Measurements from ENCODE around the gene CRHR2.

CRHR2 gene

GRCh38 chr7:30688718-30689221 is 6.5 kb upstream of the CRHR2 start:
- TF ChIP-seq RAD21 (IDR thresholded peaks at IDR 0.05; ENCODE audit: low read depth) (no peak), TAF1 (IDR thresholded peaks at IDR 0.05; ENCODE audit: low read depth) (no peak), USF1 (IDR thresholded peaks at IDR 0.05) (no peak), TEAD4 (IDR thresholded peaks at IDR 0.05) (no peak), EGR1 (IDR thresholded peaks at IDR 0.05) (no peak), EP300 (IDR thresholded peaks at IDR 0.05; ENCODE audit: borderline replicate concordance) (no peak), MAX (IDR thresholded peaks at IDR 0.05) (no peak), CREB1 (IDR thresholded peaks at IDR 0.05; ENCODE audit: low read depth) (no peak), FOXM1 (IDR thresholded peaks at IDR 0.05; ENCODE audit: borderline replicate concordance, low read depth) (no peak), YY1 (IDR thresholded peaks at IDR 0.05; ENCODE audit: low read depth) (no peak), NFIC (IDR thresholded peaks at IDR 0.05) (no peak), ZBTB7A (IDR thresholded peaks at IDR 0.05; ENCODE audit: low read depth) (no peak), CEBPB (IDR thresholded peaks at IDR 0.05) (no peak), REST (IDR thresholded peaks at IDR 0.05; ENCODE audit: low read depth) (no peak), TCF12 (IDR thresholded peaks at IDR 0.05; ENCODE audit: low read depth) (no peak)

- TF ChIP-seq TCF12 (IDR thresholded peaks at IDR 0.05; ENCODE audit: low read depth) (no peak), MAX (IDR thresholded peaks at IDR 0.05) (no peak), TAF1 (IDR thresholded peaks at IDR 0.05; ENCODE audit: low read depth) (no peak), NFIC (IDR thresholded peaks at IDR 0.05) (no peak), ZBTB7A (IDR thresholded peaks at IDR 0.05; ENCODE audit: low read depth) (no peak)
Observed at GRCh38 chr7:30687604-30688003, 5.3 kb upstream of the CRHR2 start.

- no peak for TF ChIP-seq YY1 (IDR thresholded peaks at IDR 0.05; ENCODE audit: low read depth)
- no peak for TF ChIP-seq USF1 (IDR thresholded peaks at IDR 0.05)
- no peak for TF ChIP-seq FOXM1 (IDR thresholded peaks at IDR 0.05; ENCODE audit: borderline replicate concordance, low read depth)
- TF ChIP-seq CREB1 (IDR thresholded peaks at IDR 0.05; ENCODE audit: low read depth): no peak
- no peak for TF ChIP-seq NFIC (IDR thresholded peaks at IDR 0.05)
- no peak for TF ChIP-seq CEBPB (IDR thresholded peaks at IDR 0.05)
- no peak for TF ChIP-seq REST (IDR thresholded peaks at IDR 0.05; ENCODE audit: low read depth)
- no peak for TF ChIP-seq TEAD4 (IDR thresholded peaks at IDR 0.05)
- TF ChIP-seq EGR1 (IDR thresholded peaks at IDR 0.05): no peak
- no peak for TF ChIP-seq ZBTB7A (IDR thresholded peaks at IDR 0.05; ENCODE audit: low read depth)
- TF ChIP-seq TAF1 (IDR thresholded peaks at IDR 0.05; ENCODE audit: low read depth): no peak
Observed at GRCh38 chr7:30684351-30684750, 2.1 kb upstream of the CRHR2 start.

GRCh38 chr7:30683816-30684215 is 1.6 kb upstream of the CRHR2 start:
- TF ChIP-seq NFIC (IDR thresholded peaks at IDR 0.05): no peak
- no peak for TF ChIP-seq ZBTB7A (IDR thresholded peaks at IDR 0.05; ENCODE audit: low read depth)
- no peak for TF ChIP-seq TEAD4 (IDR thresholded peaks at IDR 0.05)
- TF ChIP-seq TAF1 (IDR thresholded peaks at IDR 0.05; ENCODE audit: low read depth): no peak
- TF ChIP-seq EGR1 (IDR thresholded peaks at IDR 0.05): no peak
- no peak for TF ChIP-seq YY1 (IDR thresholded peaks at IDR 0.05; ENCODE audit: low read depth)
- TF ChIP-seq REST (IDR thresholded peaks at IDR 0.05; ENCODE audit: low read depth): no peak
- TF ChIP-seq MAX (IDR thresholded peaks at IDR 0.05): no peak
- TF ChIP-seq USF1 (IDR thresholded peaks at IDR 0.05): no peak
- no peak for TF ChIP-seq FOXM1 (IDR thresholded peaks at IDR 0.05; ENCODE audit: borderline replicate concordance, low read depth)
- no peak for TF ChIP-seq TCF12 (IDR thresholded peaks at IDR 0.05; ENCODE audit: low read depth)
- TF ChIP-seq CREB1 (IDR thresholded peaks at IDR 0.05; ENCODE audit: low read depth): no peak
- TF ChIP-seq EP300 (IDR thresholded peaks at IDR 0.05; ENCODE audit: borderline replicate concordance): no peak
